Activated naive CD8-positive, alpha-beta T cell treated with anti-CD3 and anti-CD28 coated beads, Interleukin-2, amount 10 ng/mL, durations not matched to agents 7 days and 5 days (primary cell): Measurements from ENCODE around the gene GREM1. TPM values are rescaled to one million over a fixed set of nuclear protein-coding genes. Genes with fewer than 3 reads are reported as not detected.

Experiments used
- ATAC-seq: fragments of 150-1000 bp; cut with Tn5 transposase; one replicate; pipeline ENCODE4 v1.10.0; 2021; ENCODE audit warnings: low read depth, moderate library complexity
- POLR2A ChIA-PET: fragments of 350-600 bp; sonication (Branson Sonifier 250); formaldehyde crosslinking; loops from one replicate; lab custom pipeline; 2021; ENCODE audit warnings: antibody characterized with exemption; lab: Charles Lee
- DNase-seq: peaks from one replicate; pipeline ENCODE4 v3.0.0; 2021
- H3K27ac Mint-ChIP-seq: one replicate; pipeline ENCODE4 v1.8.0; 2022; ENCODE audit warnings: mild to moderate bottlenecking, mixed read lengths
- H3K27me3 Mint-ChIP-seq: one replicate; pipeline ENCODE4 v1.8.0; 2022; ENCODE audit warnings: mild to moderate bottlenecking, moderate library complexity, mixed read lengths
- H3K36me3 Mint-ChIP-seq: one replicate; pipeline ENCODE4 v1.8.0; 2021; ENCODE audit warnings: mild to moderate bottlenecking, mixed read lengths
- H3K4me1 Mint-ChIP-seq: one replicate; pipeline ENCODE4 v1.8.0; 2021; ENCODE audit warnings: mixed read lengths
- H3K4me3 Mint-ChIP-seq: one replicate; pipeline ENCODE4 v1.8.0; 2022; ENCODE audit warnings: mild to moderate bottlenecking, moderate library complexity, mixed read lengths
- H3K9me3 Mint-ChIP-seq: one replicate; pipeline ENCODE4 v1.8.0; 2021; ENCODE audit warnings: mixed read lengths
- total RNA-seq, 2 experiments: library from RNA; stranded (reverse); gene quantifications; one replicate each; pipeline ENCODE4 v1.2.3, GENCODE V29; 2021

Gene GREM1
- total RNA-seq, 2 experiments from 2014 or later: not detected

DNA sequence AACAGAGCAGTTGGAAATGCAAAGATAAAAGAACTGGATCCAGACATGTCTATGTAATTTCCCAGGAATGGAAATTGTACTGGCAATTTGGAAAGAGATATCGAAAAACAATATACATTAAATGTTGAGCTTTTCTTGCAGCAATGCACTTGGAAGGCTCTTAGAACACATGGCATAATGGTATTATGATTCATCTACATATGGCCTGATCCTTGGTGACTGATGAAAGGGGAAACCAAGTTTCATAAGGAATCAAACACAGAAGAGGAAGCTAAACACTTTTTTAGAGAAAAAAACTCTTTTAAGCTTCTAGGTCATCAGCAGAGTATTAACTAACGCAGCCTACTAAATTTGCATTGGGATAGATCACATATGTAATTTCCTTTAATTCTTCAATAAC is 12.4 kb upstream of the GREM1 start:
- H3K27ac Mint-ChIP-seq: no peak overlapping the region
- no peaks in the 10 kb centered on the region for H3K4me1 Mint-ChIP-seq
- H3K9me3 Mint-ChIP-seq: no peaks in the 10 kb centered on the region
- POLR2A ChIA-PET: no interaction called here
- H3K36me3 Mint-ChIP-seq: no peaks in the 10 kb centered on the region
- ATAC-seq: no peak
- no peak for DNase-seq
- peaks cover 22% of the 10 kb centered on the region for H3K27me3 Mint-ChIP-seq
- no peak overlapping the region for H3K4me3 Mint-ChIP-seq

DNA sequence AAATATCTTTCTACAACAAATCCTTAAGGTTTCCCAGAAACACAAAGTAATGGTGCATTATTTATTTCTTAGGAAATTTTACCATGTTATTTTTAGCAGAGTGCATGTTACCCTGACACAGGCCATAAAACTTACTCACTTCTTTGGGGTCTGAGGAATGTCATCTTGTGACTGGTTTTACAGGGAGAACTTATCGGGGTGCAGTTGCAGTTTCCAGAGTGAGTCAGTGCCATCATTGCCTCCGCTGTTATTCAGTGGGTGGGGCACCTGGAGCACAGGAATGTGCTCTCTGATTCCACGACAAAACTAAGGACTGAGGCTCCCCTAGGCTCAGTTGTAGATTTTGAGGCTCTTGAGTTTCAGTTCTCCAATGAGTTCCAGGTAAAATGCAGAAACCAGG is 11.1 kb upstream of the GREM1 start:
- H3K9me3 Mint-ChIP-seq: no peaks in the 10 kb centered on the region
- POLR2A ChIA-PET: no interaction called here
- H3K27me3 Mint-ChIP-seq: peaks cover 22% of the 10 kb centered on the region
- no peak overlapping the region for H3K4me3 Mint-ChIP-seq
- ATAC-seq (no peak), DNase-seq (no peak)
- H3K36me3 Mint-ChIP-seq: no peaks in the 10 kb centered on the region
- no peak overlapping the region for H3K27ac Mint-ChIP-seq
- no peaks in the 10 kb centered on the region for H3K4me1 Mint-ChIP-seq

DNA sequence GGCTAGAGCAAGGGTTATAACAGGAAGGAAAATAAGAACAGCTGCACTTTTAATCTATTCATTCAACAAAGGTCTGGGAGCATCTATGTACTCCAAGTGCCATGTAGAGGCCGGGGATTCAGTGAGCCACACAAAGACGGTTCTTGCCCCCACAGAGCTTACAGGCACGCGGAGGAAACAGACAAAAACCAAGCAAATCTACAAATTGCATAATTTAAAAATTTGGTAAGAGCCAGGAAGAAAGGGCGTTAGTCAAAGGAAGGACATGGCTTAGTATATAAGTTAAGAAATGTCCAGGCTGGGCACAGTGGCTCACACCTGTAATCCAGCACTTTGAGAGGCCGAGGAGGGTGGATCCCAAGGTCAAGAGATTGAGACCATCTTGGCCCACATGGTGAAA is 10.4 kb upstream of the GREM1 start:
- no peaks in the 10 kb centered on the region for H3K9me3 Mint-ChIP-seq
- ATAC-seq (no peak), DNase-seq (no peak)
- peaks cover 26% of the 10 kb centered on the region for H3K27me3 Mint-ChIP-seq
- H3K4me1 Mint-ChIP-seq: no peaks in the 10 kb centered on the region
- H3K27ac Mint-ChIP-seq: no peak overlapping the region
- no peaks in the 10 kb centered on the region for H3K36me3 Mint-ChIP-seq
- H3K4me3 Mint-ChIP-seq: no peak overlapping the region
- POLR2A ChIA-PET: no interaction called here

DNA sequence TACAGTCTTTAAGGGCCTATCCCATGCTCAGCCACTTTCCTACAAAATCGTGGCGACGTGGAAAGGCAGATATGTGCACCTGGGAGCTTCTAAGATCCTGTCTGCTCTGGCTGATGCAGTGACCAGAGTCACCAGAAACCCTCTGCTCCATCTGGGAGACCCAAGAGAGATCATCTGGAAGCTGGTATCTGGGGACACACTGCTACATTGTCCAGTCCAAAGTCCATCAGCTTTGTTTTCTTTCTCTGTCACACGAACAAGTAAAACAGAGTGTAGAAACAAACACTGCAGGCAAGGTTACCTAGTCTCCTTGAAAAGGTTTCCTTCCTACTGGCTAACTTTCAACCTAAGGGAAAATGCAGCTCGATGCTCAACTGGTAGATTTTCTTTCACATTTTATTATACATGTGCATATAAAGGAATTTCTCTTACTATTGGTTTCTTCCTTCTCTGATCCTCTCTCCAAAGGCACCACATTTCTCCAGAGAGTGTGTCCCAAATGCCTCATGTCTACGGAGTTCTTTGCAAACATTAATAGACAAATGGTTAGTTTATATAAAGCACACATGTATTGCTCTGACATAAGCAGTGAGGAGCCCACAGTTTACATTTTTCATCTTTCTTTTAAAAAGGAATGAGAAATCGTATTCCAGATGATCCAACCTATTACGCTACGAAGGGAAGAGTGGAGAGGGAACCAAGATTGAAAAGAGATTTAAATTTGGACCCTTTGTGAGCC is 8.3 kb upstream of the GREM1 start:
- H3K4me1 Mint-ChIP-seq: no peaks in the 10 kb centered on the region
- POLR2A ChIA-PET: no interaction called here
- no peaks in the 10 kb centered on the region for H3K9me3 Mint-ChIP-seq
- H3K27ac Mint-ChIP-seq: no peak overlapping the region
- DNase-seq (no peak), ATAC-seq (no peak)
- H3K36me3 Mint-ChIP-seq: no peaks in the 10 kb centered on the region
- no peak overlapping the region for H3K4me3 Mint-ChIP-seq
- peaks cover 35% of the 10 kb centered on the region for H3K27me3 Mint-ChIP-seq

DNA sequence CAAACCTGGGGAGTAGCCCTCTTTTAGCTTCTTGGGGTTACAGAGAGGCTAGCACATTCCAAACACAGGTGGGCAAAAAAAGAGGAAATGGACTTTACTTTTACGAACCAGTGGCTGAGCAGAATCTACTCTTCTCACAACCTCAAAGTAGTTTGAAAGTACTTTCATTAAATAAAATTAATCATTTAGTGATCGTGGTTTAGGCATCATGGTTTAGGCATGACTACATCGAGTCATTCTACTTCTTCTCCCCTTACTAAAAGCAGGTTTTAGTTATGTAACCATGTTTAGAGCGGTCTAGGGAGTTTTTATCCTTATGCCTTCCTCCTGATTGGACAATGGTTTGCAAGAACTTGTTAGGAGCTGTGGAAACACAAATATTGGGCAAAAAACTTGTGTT is 2.5 kb upstream of the GREM1 start:
- POLR2A ChIA-PET: no interaction called here
- Mint-ChIP-seq H3K27ac (no peak overlapping the region), H3K4me3 (no peak overlapping the region), H3K4me1 (peaks cover 12% of the 10 kb centered on the region), H3K36me3 (no peaks in the 10 kb centered on the region), H3K9me3 (no peaks in the 10 kb centered on the region), H3K27me3 (peaks cover 70% of the 10 kb centered on the region)
- ATAC-seq (no peak), DNase-seq (no peak)

DNA sequence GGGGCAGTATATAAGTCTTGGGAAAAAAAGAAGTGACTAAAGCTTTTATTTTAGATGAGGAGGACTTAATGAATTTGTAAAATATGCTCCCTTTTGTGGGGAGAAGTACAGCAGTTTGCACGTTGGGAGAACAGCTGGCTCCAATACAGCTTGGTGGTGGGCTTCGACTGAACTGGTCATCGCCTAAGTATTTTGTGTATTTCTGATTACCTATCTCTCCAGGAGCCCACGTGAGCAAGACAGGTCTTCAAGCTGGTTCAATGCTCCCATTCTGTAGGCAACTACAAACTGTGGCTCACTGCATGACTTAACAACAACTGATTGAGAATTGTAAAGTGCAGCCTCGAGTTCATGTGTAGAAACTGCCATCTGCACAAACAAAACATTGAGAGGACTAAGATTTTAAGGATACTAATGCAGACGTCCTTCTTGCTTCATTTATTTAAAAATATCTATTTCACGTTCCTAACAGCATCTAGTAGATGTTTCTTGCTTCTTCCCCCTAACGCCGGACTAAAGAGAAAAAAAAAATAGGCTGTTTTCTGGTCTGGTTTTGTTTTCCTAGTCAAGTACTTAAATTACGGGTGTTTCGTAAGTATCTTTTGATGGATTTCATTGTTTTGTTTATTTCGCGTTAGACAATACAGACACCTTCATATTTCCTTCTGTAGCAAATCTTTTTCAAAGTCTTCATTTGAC is 1.4 kb upstream of the GREM1 start:
- no peak overlapping the region for H3K27ac Mint-ChIP-seq
- no peak for ATAC-seq
- H3K4me1 Mint-ChIP-seq: peaks cover 12% of the 10 kb centered on the region
- peaks cover 76% of the 10 kb centered on the region for H3K27me3 Mint-ChIP-seq
- H3K36me3 Mint-ChIP-seq: no peaks in the 10 kb centered on the region
- H3K9me3 Mint-ChIP-seq: no peaks in the 10 kb centered on the region
- H3K4me3 Mint-ChIP-seq: peak overlapping the region; percentile 7
- POLR2A ChIA-PET: no interaction called here
- DNase-seq: no peak

DNA sequence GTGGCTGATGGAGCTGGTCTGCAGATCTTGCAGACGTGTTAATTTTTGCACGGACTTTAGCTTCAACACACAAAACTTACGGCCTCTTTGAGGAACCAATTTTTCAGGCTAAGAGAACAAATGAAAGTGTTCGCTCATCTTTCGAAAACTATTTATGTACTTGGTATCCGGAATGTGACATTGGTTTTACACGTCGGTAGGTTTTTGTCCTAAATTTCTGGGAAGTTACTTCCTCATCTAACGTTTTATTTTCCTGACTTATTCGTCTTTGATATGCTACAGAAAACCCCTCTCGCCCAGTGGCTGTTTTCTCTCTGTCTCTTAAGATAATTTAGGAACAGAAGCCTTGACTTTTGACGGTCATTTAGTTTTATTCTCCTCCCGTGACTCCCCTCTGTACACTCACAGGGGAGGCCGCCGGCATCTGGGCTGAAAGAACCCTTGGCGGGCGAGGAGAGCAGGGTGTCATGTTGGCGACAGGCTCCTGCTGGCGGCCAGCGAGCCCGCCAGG is 834 bp upstream of the GREM1 start:
- H3K4me3 Mint-ChIP-seq: peak overlapping the region; percentile 7
- POLR2A ChIA-PET: no interaction called here
- DNase-seq (no peak), ATAC-seq (no peak)
- H3K36me3 Mint-ChIP-seq: no peaks in the 10 kb centered on the region
- H3K4me1 Mint-ChIP-seq: peaks cover 12% of the 10 kb centered on the region
- no peak overlapping the region for H3K27ac Mint-ChIP-seq
- no peaks in the 10 kb centered on the region for H3K9me3 Mint-ChIP-seq
- H3K27me3 Mint-ChIP-seq: peaks cover 79% of the 10 kb centered on the region

DNA sequence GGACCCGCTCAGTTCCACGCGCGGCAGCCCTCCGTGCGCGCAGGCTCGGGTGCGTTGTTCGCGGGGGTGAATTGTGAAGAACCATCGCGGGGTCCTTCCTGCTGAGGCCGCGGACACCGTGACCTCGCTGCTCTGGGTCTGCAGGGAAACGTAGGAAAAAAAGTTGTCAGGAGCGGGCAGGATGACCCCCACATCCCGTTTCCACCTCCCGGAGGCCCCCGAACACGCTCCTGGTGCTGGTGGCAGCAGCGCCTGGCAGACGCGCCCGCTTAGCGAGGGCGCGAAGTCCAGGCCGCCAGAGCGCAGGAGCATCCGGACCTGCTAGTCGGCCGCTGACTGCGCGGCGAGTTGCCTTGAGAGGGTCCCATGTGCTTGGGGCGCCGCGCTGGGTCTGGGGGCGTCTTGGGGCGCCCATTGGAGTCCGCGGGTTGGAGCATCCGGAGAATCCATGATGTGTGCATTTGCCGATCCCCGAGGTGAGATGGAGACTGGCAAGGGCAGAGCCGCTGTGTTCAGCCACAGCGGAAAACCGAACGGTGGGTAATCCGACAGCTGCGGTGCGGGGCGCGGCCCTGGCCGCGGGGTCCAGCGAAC is 520 bp downstream of the GREM1 start:
- H3K9me3 Mint-ChIP-seq: no peaks in the 10 kb centered on the region
- no peaks in the 10 kb centered on the region for H3K36me3 Mint-ChIP-seq
- POLR2A ChIA-PET: no interaction called here
- DNase-seq (peak; percentile 49), ATAC-seq (no peak)
- H3K27ac Mint-ChIP-seq: no peak overlapping the region
- peaks cover 21% of the 10 kb centered on the region for H3K4me1 Mint-ChIP-seq
- peak overlapping the region; percentile 52 for H3K4me3 Mint-ChIP-seq
- H3K27me3 Mint-ChIP-seq: peaks cover 79% of the 10 kb centered on the region

DNA sequence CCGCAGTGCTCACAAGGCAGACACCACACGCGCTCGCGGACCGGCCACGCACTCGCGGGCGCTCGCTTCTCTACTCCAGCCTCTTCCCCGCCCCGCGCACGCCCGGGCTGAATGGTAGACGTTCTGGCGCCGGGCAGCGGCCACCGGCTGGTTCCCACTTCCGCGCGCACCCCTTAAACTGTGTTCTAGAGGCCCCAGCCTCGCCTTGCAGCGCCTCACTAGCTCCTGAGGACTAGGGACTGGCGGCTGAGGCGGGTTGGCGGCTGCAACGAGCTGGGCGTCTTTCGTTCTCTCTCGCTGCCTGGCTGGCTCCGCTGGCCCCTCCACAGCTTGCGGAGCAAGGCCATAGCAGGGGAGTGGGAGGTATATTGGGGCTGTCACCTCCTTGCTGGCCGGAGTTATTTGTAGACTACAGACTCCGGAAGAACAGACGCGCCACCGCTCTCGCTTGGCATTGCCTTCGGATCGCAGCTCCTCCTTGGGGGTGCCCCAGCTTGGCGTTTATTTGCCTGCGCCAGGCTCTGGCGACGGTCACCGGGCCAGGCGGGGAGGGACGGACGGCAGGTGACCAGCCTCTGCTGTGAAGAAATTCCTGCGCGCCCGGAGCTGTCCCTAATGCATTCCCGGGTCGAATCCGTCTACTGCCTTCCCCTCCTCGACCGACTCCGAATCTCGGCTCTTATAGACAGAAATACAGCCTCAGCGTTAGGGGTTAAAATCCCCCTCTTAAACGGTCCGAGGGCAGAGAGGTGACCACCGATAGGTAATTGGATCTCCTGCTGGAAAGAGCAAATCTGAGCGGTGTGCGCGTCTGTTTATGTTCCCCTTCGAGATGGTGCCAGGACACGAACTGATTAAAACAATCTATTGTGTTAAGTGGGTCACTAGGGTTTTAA is 1.3 kb downstream of the GREM1 start:
- Mint-ChIP-seq H3K9me3 (no peaks in the 10 kb centered on the region), H3K27ac (no peak overlapping the region), H3K4me1 (peaks cover 23% of the 10 kb centered on the region), H3K4me3 (peak overlapping the region; percentile 52), H3K36me3 (no peaks in the 10 kb centered on the region), H3K27me3 (peaks cover 75% of the 10 kb centered on the region)
- POLR2A ChIA-PET: no interaction called here
- ATAC-seq (no peak), DNase-seq (peak; percentile 46)

DNA sequence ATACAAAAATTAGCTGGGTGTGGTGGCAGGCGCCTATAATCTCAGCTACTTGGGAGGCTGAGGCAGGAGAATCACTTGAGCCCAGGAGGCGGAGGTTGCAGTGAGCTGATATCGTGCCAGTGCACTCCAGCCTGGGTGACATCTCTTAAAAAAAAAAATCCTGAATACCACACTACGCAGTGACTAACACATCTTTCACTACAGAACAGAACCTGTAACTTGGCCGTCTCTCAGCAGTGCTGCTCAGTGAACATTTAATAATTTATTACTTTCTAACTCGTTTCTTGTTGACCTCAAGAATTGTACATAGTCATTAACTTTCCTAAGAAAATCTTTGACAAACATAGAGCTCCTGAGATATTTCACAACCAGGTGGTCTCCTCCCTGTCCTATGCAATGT is 3.8 kb downstream of the GREM1 start:
- H3K27ac Mint-ChIP-seq: no peak overlapping the region
- H3K4me3 Mint-ChIP-seq: no peak overlapping the region
- H3K36me3 Mint-ChIP-seq: no peaks in the 10 kb centered on the region
- ATAC-seq (no peak), DNase-seq (no peak)
- POLR2A ChIA-PET: no interaction called here
- H3K4me1 Mint-ChIP-seq: peaks cover 23% of the 10 kb centered on the region
- H3K9me3 Mint-ChIP-seq: peaks cover 6% of the 10 kb centered on the region
- H3K27me3 Mint-ChIP-seq: peaks cover 65% of the 10 kb centered on the region

DNA sequence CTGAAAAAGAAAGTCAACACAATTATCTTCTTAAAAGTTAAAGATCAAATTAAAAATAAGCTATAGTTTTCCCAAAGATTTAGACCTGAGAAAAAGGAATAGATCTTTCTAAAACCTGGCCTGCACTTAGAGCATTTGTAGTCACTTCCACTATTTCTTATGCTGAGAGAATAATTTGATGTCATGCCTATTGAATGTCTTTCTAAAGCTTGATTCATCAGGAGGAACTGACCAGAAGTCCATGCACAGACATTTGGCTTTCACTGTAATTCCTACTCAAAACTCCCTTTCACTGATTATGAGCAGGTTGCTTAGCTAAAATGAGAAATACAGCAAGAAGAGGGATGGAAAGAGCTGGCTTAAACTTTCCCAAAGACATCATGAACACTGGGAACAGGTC is 4.3 kb downstream of the GREM1 start:
- peaks cover 17% of the 10 kb centered on the region for H3K4me1 Mint-ChIP-seq
- no peak overlapping the region for H3K4me3 Mint-ChIP-seq
- H3K27me3 Mint-ChIP-seq: peaks cover 64% of the 10 kb centered on the region
- H3K27ac Mint-ChIP-seq: no peak overlapping the region
- no peaks in the 10 kb centered on the region for H3K36me3 Mint-ChIP-seq
- POLR2A ChIA-PET: no interaction called here
- H3K9me3 Mint-ChIP-seq: peaks cover 6% of the 10 kb centered on the region
- no peak for ATAC-seq
- DNase-seq: no peak

DNA sequence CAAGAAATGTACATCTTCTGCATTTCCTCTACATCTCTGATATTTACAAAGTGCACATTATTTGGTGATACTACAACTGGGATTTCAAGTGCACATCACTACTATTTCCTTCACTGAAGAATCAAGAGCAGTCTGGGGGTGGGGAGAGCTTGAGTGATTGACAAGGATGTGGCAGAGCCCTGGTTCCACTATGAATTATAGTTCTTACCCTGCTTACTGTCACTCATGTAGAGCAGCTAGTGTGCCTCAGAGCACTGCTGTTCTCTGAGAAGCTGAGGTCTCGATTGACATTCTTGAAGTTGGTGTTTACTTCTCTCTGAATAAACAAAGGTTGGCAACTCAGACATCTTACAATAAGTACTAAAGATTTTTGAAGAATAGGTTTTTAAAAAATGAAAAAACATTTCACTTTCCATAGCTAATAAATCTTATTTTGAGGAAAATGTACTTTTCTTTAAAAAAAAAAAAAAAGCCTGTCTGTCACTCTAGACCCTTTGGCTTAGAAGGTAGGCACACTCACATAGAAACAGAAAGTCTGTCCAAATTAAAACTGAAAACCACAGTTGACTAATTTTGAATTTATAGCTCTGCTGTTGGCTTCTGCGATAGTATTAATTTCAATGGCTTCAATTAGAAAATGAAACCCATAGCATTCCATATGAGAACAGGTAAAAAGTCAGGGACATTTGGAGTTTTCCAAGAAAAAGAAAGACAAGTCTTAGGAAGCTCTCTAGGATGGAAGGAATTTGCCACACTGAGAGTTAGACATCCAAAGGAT is 5.6 kb downstream of the GREM1 start:
- Mint-ChIP-seq H3K9me3 (peaks cover 6% of the 10 kb centered on the region), H3K4me1 (peaks cover 17% of the 10 kb centered on the region), H3K36me3 (no peaks in the 10 kb centered on the region), H3K4me3 (no peak overlapping the region), H3K27ac (no peak overlapping the region), H3K27me3 (peaks cover 63% of the 10 kb centered on the region)
- DNase-seq (no peak), ATAC-seq (peak; percentile 82)
- POLR2A ChIA-PET: interaction anchor here (0.7 kb wide), 1 partner anchor 249 kb away, joined by 3 read pairs; no protein-coding TSS in a partner anchor
